GM12872 (cell line): ENCODE measurements around the gene EIF4A3.

Experiments used
- TF ChIP-seq, protein P1 (sequence below): IDR thresholded peaks from 3 replicates; pipeline ENCODE4 v1.5.1; 2011; ENCODE audit warnings: low read depth, mild to moderate bottlenecking, low read length, moderate library complexity; ENCODE audit not compliant: insufficient read depth

The EIF4A3 gene

DNA sequence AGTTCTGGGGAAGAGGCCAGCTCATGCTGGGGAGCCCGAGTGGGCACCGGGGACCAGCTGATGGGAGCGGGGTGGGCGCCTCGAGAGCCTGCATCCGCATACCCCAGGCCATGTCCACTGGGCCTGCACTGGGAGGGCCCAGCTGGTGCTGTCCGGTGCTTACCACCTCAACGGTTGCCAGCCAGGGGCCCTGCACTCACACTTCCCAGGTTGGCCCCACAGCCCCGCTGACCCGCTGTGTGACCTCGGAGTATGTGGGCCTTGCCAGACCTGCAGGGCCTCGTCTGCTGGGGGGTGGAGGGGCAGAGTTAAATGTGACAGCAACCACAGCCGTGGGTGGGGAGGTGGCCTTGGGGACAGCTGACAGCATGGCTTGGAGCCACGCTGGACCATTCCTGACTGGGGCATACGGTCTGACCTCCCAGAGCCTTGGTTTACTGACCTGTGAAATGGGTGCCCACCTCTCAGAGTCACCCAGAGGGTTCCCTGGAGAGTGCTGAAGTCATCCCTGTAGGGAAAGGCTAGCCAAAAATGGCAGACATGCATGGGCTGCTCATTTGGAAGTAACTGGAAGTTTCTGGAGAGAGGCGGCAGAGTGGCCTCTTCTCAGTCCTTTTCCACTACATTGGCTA is 51.0 kb downstream of the EIF4A3 start:
- TF ChIP-seq, protein P1, sequence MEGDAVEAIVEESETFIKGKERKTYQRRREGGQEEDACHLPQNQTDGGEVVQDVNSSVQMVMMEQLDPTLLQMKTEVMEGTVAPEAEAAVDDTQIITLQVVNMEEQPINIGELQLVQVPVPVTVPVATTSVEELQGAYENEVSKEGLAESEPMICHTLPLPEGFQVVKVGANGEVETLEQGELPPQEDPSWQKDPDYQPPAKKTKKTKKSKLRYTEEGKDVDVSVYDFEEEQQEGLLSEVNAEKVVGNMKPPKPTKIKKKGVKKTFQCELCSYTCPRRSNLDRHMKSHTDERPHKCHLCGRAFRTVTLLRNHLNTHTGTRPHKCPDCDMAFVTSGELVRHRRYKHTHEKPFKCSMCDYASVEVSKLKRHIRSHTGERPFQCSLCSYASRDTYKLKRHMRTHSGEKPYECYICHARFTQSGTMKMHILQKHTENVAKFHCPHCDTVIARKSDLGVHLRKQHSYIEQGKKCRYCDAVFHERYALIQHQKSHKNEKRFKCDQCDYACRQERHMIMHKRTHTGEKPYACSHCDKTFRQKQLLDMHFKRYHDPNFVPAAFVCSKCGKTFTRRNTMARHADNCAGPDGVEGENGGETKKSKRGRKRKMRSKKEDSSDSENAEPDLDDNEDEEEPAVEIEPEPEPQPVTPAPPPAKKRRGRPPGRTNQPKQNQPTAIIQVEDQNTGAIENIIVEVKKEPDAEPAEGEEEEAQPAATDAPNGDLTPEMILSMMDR = no peak

DNA sequence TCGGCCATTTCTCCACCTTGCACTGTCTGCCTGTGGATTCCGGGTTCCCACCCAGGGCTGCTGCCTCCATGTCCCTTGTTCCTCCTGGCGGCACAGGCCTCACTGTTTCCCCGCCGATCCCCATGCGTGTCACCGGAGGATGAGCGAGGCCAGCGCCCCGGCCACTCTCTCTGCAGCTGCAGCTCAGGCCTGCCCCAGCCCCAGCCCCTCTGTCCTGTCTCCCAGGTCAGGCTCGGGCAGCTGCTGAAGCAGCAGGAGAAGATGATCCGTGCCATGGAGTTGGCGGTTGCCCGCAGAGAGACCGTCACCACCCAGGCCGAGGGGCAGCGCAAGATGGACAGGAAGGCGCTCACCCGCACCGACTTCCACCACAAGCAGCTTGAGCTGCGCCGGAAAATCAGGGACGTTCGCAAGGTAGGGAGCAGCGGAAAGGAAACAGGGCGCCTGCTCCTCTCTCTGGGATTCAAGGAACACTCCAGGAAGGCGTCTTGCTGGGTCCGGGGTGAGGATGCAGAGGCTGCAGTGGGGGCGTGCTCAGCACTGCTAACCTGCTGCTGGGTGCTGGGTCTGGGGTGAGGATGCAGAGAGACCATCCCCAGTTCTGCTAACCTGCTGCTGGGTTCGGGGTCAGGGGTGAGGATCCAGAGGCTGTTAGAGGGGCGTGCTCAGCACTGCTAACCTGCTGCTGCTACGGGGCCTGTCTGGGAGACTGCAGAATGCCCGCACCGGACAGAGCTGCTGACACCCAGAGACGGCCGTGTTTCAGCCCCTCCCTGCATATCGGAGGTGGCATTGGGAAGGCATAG is 51.7 kb downstream of the EIF4A3 start:
- TF ChIP-seq, protein P1 = no peak

DNA sequence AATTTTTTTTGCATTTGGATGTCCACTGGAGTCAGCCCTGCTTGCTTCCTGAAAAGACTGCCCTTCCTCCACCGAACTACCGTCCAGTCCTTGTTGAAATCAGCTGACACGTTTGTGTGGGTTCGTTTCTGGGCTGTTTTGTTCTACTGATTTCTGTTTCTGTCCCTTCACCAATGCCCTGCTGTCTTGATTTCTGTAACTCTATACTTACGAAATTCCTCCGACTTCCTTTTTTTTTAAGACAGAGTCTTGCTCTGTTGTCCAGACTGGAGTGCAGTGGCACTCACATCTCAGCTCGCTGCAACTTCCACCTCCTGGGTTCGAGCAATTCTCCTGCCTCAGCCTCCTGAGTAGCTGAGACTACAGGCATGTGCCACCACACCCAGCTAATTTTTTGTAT is 54.0 kb downstream of the EIF4A3 start:
- TF ChIP-seq, protein P1 = no peak

DNA sequence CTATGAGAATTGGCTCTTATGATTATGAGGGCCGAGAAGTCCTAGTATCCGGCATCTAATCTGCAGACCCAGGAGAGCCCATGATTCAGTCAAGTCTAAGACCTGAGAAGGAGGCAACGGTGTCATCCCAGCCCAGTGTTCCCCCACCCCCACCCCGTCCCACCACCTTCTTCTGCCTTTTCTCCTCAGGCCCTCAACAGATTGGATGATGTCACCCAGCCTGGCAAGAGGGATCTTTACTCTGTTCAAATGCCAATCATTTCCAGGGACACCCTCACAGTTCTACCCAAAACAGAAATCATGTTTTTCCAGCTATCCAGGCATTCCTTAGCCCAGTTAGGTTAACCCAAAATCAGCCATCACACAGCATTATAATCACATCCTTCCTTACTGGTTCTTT is 55.6 kb downstream of the EIF4A3 start:
- TF ChIP-seq, protein P1 = no peak

DNA sequence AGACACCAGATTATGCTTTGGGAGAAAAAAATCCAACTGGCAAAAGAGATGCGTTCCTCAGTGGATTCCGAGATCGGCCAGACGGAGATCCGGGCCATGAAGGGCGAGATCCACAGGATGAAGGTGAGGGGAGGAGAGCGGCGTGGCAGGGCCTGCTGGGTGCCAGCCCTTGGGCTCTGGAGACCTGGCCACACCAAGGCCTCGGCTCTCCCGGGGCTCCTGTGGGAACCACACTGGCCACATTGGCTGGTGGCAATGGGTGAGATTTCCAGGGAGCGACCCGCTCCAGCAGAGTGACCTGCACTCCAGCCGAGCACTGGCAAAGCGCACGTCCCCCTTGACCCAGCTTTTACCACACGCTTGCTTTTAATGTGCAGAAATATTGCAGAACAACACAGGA is 57.2 kb downstream of the EIF4A3 start:
- TF ChIP-seq, protein P1 = no peak

DNA sequence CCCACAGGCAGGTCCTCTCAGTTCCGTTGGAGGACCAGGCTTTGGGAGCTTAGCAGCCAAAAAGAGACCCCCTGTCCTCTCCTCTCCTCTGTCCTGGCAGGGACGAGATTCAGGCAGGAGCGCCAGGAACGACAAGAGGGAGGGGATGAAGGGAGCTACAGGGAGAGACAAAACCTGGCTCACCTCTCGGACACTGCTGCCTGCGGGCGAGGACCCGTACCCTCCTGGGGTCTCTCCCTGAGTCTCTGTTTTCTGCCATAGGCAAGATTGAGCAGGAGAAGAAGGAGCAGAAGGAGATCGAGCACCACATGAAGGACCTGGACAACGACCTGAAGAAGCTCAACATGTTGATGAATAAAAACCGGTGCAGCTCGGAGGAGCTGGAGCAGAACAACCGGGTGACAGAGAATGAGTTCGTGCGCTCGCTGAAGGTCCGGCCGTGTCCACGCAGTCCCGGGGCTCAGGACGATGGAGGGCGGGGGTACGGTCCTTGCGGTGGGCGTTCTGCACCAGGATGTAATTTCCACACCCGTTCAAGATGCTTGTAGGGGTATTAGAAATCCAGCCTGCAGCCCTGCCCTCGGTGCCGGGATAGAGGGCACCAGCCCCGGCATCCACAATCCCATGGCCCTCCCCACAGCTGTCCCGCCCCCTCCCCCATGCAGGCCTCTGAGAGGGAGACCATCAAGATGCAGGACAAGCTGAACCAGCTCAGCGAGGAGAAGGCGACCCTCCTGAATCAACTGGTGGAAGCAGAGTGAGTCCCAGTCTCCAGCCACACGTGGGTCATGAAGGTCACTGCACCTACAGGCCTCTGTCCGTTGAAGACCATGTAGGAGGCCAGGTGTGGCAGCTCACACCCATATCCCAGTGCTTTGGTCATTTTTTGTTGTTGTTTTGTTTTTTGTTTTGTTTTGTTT is 59.3 kb downstream of the EIF4A3 start:
- TF ChIP-seq, protein P1 = no peak

DNA sequence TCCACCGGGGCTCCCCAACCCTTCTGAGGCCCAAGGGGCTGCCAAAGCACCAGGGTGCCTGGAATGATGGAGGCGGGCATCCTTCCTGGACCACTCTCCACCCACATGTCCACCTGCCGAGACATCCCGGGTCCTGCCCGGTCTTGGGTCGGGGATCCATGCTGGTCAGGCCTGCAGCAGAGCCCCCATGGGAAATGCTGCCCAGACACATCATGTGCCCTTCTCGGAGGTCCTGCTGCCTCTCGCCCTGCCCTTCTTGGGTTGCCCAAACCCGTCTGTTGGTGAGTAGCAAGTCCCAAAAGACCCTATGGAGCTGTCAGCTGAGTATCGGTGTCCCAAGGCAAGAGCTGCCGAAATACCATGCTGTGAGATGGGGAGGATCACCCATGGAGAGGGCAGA is 60.3 kb downstream of the EIF4A3 start:
- TF ChIP-seq, protein P1 = no peak
